HCT116 (cell line): ENCODE results near the gene GBGT1.

Experiments
- EZH2 ChIP-seq: fragments of 200-600 bp; sonication (generic); IDR thresholded peaks from 2 replicates; pipeline ENCODE4 v1.6.1; 2017; ENCODE audit warnings: antibody characterized with exemption, mixed run types
- JUND ChIP-seq: IDR thresholded peaks from 2 replicates; pipeline ENCODE4 v1.6.1; 2012
- POLR2A ChIP-seq: IDR thresholded peaks from 2 replicates; pipeline ENCODE4 v1.7.0; 2011; ENCODE audit warnings: borderline replicate concordance; ENCODE audit not compliant: insufficient read depth, insufficient read length; ENCODE audit errors: extremely low read depth
- POLR2AphosphoS5 ChIP-seq: IDR thresholded peaks from 2 replicates; pipeline ENCODE4 v1.6.1; 2011; ENCODE audit warnings: mild to moderate bottlenecking, low read depth, low read length, moderate library complexity
- TCF7L2 ChIP-seq: IDR thresholded peaks from 2 replicates; pipeline ENCODE4 v1.7.0; 2011; ENCODE audit warnings: borderline replicate concordance, inconsistent platforms; ENCODE audit not compliant: insufficient read depth, insufficient read length; ENCODE audit errors: extremely low read depth
- ZFX ChIP-seq: fragments of 450-650 bp; IDR thresholded peaks from 2 replicates; pipeline ENCODE4 v1.6.1; 2017
- TF ChIP-seq, protein P1 (sequence below), 3 experiments: fragments of 200-600 bp in 1 of 3; sonication (generic) in 1 of 3; IDR thresholded peaks in 2 of 3; conservative IDR thresholded peaks in 1 of 3; 2 replicates each; pipeline ENCODE4 v1.5.1; 2012 to 2017; ENCODE audit warnings: low read depth in 2 of 3, low read length in 2 of 3, antibody characterized with exemption in 1 of 3, borderline replicate concordance in 1 of 3, control low read depth in 1 of 3, mild to moderate bottlenecking in 1 of 3, mixed read lengths in 1 of 3, mixed run types in 1 of 3, moderate library complexity in 1 of 3; ENCODE audit not compliant: insufficient read depth in 1 of 3

DNA sequence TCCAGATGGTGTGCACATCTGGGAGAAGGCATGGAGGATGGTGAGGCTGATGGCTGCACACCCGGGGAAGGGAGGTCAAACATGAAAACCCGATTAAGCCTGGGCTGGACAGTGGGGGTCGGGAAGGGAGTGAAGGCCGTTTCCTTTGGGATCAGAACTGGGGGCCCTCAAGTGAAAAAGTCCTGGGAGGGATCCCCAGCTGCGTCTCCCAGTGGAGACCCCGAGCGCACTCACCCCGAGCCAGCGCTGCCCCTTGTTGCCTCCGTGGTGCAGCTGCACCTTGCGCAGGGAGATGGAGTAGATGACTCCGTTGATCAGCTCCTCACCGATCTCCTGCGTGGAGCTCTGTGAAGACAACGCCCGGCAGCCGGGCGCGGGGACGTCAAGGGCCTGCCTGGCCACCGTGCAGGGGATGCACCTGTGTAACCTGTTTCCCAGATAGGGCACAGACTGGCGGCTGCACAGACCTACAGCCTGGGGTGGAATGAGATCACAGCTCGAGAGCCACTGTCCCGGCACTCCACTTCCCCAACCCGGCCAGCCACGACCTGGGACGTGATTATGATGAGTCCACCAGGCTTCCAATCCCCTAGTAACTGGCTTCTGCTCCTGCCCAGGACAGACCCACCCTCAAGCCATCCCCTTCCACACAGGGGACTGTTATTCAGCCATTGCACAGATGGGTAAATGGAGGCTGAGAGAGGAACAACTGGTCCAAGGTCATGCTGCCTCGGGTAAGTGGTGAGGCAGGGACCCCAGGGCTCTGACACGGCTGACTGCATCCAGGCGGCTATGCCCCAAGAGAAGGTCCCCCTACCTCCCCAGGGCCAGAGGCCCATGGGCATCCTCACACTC lies 51.7 kb downstream of the GBGT1 start:
- TF ChIP-seq, protein P1, sequence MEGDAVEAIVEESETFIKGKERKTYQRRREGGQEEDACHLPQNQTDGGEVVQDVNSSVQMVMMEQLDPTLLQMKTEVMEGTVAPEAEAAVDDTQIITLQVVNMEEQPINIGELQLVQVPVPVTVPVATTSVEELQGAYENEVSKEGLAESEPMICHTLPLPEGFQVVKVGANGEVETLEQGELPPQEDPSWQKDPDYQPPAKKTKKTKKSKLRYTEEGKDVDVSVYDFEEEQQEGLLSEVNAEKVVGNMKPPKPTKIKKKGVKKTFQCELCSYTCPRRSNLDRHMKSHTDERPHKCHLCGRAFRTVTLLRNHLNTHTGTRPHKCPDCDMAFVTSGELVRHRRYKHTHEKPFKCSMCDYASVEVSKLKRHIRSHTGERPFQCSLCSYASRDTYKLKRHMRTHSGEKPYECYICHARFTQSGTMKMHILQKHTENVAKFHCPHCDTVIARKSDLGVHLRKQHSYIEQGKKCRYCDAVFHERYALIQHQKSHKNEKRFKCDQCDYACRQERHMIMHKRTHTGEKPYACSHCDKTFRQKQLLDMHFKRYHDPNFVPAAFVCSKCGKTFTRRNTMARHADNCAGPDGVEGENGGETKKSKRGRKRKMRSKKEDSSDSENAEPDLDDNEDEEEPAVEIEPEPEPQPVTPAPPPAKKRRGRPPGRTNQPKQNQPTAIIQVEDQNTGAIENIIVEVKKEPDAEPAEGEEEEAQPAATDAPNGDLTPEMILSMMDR (IDR thresholded peaks at IDR 0.05 in 2 of 3, conservative IDR thresholded peaks at IDR 0.05 in 1 of 3; ENCODE audit: borderline replicate concordance in 1 of 3, insufficient read depth in 1 of 3, low read depth in 2 of 3, low read length in 2 of 3): no peak
- no peak for TF ChIP-seq EZH2
- no peak for TF ChIP-seq POLR2A
- no peak for TF ChIP-seq POLR2AphosphoS5
- no peak for TF ChIP-seq TCF7L2
- TF ChIP-seq JUND: no peak
- TF ChIP-seq ZFX: no peak
